ENCODE measurements around the gene TBC1D19. TPM values are rescaled to one million over a fixed set of nuclear protein-coding genes. Genes with fewer than 3 reads are reported as not detected.

The TBC1D19 gene
- total and polyA plus RNA-seq, 9 of the 15 experiments (the other 6 are each of a cell fraction or from before 2014, with no cell fraction given) = 0.73 to 5.6 (median 3.7) TPM

- in situ Hi-C loops (cut with MboI) (no loop called here), intact Hi-C loops (cut with micrococcal nuclease) (no loop called here)
- H3K9ac ChIP-seq (ENCODE audit: insufficient read depth in 1 of 2, low read depth in 2 of 2, low read length in 2 of 2) = no peak overlapping the region
- ChIA-PET POLR2A (no interaction called here), CTCF (ENCODE audit: low intra/inter-chr PET ratio) (no interaction called here)
- no peaks in the 10 kb centered on the region for H3K27me3 ChIP-seq (ENCODE audit: control insufficient read depth in 2 of 2, insufficient read depth in 2 of 2, low read length in 2 of 2)
- BruUV-seq (replicated peaks) = no TSS peak
- FAIRE-seq (no peak), DNase-seq (ENCODE audit: extremely low read depth in 1 of 4, low spot score in 3 of 4) (no peak), ATAC-seq (no peak)
- H3K4me2 ChIP-seq (ENCODE audit: insufficient read depth, low read length) = no peak overlapping the region
- H3K36me3 ChIP-seq (ENCODE audit: control insufficient read depth, insufficient read depth, low read length) = no peaks in the 10 kb centered on the region
- no peaks in the 10 kb centered on the region for H3K9me3 ChIP-seq (replicated peaks; ENCODE audit: control insufficient read depth, insufficient read depth, low read depth, low read length)
- TF ChIP-seq ZFP1 (CRISPR knock-in tag; IDR thresholded peaks at IDR 0.05) (no peak), YY1 (IDR thresholded peaks at IDR 0.05; ENCODE audit: borderline replicate concordance in 1 of 3, control insufficient read depth in 1 of 3, extremely low read depth in 1 of 3, insufficient read depth in 3 of 3, insufficient read length in 1 of 3, insufficient replicate concordance in 2 of 3, low read depth in 1 of 3, low read length in 2 of 3) (no peak), PML (IDR thresholded peaks at IDR 0.05; ENCODE audit: low read length) (no peak), RBM39 (optimal IDR thresholded peaks at IDR 0.05; ENCODE audit: low read depth, low read length) (no peak), ELF2 (CRISPR knock-in tag; IDR thresholded peaks at IDR 0.05) (no peak), NR1H2 (CRISPR knock-in tag; IDR thresholded peaks at IDR 0.05) (no peak), ZNF778 (CRISPR knock-in tag; IDR thresholded peaks at IDR 0.05) (no peak), EP400 (IDR thresholded peaks at IDR 0.05) (no peak), RBM14 (IDR thresholded peaks at IDR 0.05; ENCODE audit: borderline replicate concordance, insufficient read depth, low read depth, low read length) (no peak)
- TF ChIP-seq, protein P1, sequence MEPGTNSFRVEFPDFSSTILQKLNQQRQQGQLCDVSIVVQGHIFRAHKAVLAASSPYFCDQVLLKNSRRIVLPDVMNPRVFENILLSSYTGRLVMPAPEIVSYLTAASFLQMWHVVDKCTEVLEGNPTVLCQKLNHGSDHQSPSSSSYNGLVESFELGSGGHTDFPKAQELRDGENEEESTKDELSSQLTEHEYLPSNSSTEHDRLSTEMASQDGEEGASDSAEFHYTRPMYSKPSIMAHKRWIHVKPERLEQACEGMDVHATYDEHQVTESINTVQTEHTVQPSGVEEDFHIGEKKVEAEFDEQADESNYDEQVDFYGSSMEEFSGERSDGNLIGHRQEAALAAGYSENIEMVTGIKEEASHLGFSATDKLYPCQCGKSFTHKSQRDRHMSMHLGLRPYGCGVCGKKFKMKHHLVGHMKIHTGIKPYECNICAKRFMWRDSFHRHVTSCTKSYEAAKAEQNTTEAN (CRISPR knock-in tag; IDR thresholded peaks at IDR 0.05) = no peak
- TF ChIP-seq, protein P2, sequence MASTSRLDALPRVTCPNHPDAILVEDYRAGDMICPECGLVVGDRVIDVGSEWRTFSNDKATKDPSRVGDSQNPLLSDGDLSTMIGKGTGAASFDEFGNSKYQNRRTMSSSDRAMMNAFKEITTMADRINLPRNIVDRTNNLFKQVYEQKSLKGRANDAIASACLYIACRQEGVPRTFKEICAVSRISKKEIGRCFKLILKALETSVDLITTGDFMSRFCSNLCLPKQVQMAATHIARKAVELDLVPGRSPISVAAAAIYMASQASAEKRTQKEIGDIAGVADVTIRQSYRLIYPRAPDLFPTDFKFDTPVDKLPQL (IDR thresholded peaks at IDR 0.05; ENCODE audit: extremely low read depth, insufficient read length) = no peak
- no peaks in the 10 kb centered on the region for H4K20me1 ChIP-seq (replicated peaks; ENCODE audit: control insufficient read depth, insufficient read depth, low read length)
- H3K4me1 ChIP-seq (replicated peaks in 1 of 2; ENCODE audit: control insufficient read depth in 2 of 2, insufficient read depth in 2 of 2, low read length in 2 of 2) = 0 out of 5 replicates have a peak, but pooled peaks cover 0 to 3% of the 10 kb centered on the region in 2 experiments
- no peaks in the 10 kb centered on the region for H3K79me2 ChIP-seq (ENCODE audit: control insufficient read depth, insufficient read depth, low read length)
- H2AFZ ChIP-seq (ENCODE audit: low read depth, low read length) = no peak overlapping the region
- 0% methylated on average over 1 of the region's 1 CpG for WGBS (ENCODE audit: insufficient coverage, low coverage, missing lambda C conversion rate)
- no peaks in the 10 kb centered on the region for H3K9me1 ChIP-seq (ENCODE audit: control insufficient read depth, insufficient read depth, low read length)
- H3K4me3 ChIP-seq = no peak overlapping the region
- H3K27ac ChIP-seq (ENCODE audit: extremely low read depth, low read depth, low read length) = no peak overlapping the region
Measured at GRCh38 chr4:26632916-26633315, 49.0 kb downstream of the TBC1D19 start.
